ENCODE data around the gene P4HA1. TPM values are rescaled to one million over a fixed set of nuclear protein-coding genes. Genes with fewer than 3 reads are reported as not detected.

The P4HA1 gene
- total and polyA plus RNA-seq, 2 donors (not counting 3 experiments of a cell fraction or from before 2014, with no cell fraction given): 14.3 to 29.1 TPM

DNA sequence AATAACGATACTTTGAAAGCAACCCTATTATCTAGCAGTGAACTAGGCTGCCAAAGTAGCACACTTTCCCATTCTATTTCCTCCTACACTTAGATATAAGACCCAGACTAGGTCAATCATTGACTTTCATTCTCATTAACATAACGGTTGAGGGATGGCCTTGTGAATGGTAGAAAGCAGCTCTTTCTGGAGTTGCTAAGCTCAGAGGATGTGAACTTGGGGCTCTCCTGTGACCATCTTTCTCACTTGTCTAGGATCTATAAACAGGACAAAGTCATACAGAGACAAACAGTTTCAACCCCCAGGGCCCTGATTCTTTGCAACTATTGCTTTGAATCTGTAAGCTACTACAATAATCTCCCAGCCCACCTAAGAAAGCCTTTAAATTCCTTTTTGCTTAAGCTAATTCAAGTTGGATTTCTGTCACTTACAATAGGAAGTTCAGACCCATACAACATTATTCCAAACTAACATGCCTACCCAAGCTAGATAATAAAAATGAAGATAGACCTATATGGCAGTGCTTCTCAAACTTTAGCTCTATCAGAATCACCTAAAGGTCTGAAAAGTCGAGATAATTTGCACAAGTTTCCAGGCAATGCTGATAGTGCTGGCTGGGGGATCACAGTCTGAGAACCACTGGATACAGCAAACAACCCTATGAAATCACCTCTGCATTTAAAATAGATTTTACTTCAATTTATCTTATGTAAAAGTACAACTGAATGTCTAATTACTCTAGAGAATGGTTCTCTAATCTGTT lies 16.7 kb downstream of the P4HA1 start:
- H3K4me1 ChIP-seq (ENCODE audit: control insufficient read depth, extremely low read depth, insufficient read depth, low read length): peaks cover 19% of the 10 kb centered on the region
- dilution Hi-C loops (cut with MboI; ENCODE audit: extremely low pct_ligation_motif_present, low sequenced_read_pairs): no loop called here
- ChIA-PET POLR2A (interaction anchor here (0.6 kb wide), 1 partner anchor 256 kb away, joined by 6 read pairs; no protein-coding TSS in a partner anchor), CTCF (no interaction called here)
- H3K36me3 ChIP-seq (ENCODE audit: control insufficient read depth in 2 of 2, extremely low read depth in 1 of 2, insufficient read depth in 2 of 2, low read length in 2 of 2): no peaks in the 10 kb centered on the region
- H3K27ac ChIP-seq (ENCODE audit: insufficient read depth, low read depth, low read length): no peak overlapping the region
- no peak overlapping the region for H3K9ac ChIP-seq (replicated peaks; ENCODE audit: extremely low read depth, insufficient read depth, low read length)
- H3K27me3 ChIP-seq (ENCODE audit: control insufficient read depth in 2 of 2, insufficient read depth in 2 of 2, low read length in 2 of 2): no peaks in the 10 kb centered on the region
- FAIRE-seq (no peak), DNase-seq (ENCODE audit: low read depth, low spot score) (no peak)
- intact Hi-C loops (cut with micrococcal nuclease): no loop called here
- H4K20me1 ChIP-seq (replicated peaks; ENCODE audit: control insufficient read depth, extremely low read depth, insufficient read depth, low read length): no peaks in the 10 kb centered on the region
- BruUV-seq (replicated peaks): no TSS peak
- no peak overlapping the region for H3K4me3 ChIP-seq (replicated peaks in 1 of 3; ENCODE audit: insufficient read depth in 1 of 3, low read depth in 1 of 3, low read length in 3 of 3)
- no peak overlapping the region for H3K4me2 ChIP-seq (ENCODE audit: insufficient read depth, low read length)
- H3K9me3 ChIP-seq (replicated peaks; ENCODE audit: control insufficient read depth, insufficient read depth, low read length): no peaks in the 10 kb centered on the region
- TF ChIP-seq POLR2AphosphoS5 (IDR thresholded peaks at IDR 0.05; ENCODE audit: insufficient read depth, low read depth, low read length) (no peak), GATA2 (IDR thresholded peaks at IDR 0.05; ENCODE audit: insufficient read depth, insufficient read length, low read depth, low read length) (no peak), EZH2 (IDR thresholded peaks at IDR 0.05; ENCODE audit: borderline replicate concordance, low read depth, low read length, severe bottlenecking) (no peak), JUN (IDR thresholded peaks at IDR 0.05; ENCODE audit: borderline replicate concordance, insufficient read depth, insufficient read length, low read depth) (no peak), FOS (IDR thresholded peaks at IDR 0.05; ENCODE audit: borderline replicate concordance, insufficient read depth, low read length) (no peak), POLR2A (IDR thresholded peaks at IDR 0.05; ENCODE audit: low read depth, low read length) (no peak), MYC (IDR thresholded peaks at IDR 0.05; ENCODE audit: low read depth, low read length) (no peak)
- TF ChIP-seq, protein P1, sequence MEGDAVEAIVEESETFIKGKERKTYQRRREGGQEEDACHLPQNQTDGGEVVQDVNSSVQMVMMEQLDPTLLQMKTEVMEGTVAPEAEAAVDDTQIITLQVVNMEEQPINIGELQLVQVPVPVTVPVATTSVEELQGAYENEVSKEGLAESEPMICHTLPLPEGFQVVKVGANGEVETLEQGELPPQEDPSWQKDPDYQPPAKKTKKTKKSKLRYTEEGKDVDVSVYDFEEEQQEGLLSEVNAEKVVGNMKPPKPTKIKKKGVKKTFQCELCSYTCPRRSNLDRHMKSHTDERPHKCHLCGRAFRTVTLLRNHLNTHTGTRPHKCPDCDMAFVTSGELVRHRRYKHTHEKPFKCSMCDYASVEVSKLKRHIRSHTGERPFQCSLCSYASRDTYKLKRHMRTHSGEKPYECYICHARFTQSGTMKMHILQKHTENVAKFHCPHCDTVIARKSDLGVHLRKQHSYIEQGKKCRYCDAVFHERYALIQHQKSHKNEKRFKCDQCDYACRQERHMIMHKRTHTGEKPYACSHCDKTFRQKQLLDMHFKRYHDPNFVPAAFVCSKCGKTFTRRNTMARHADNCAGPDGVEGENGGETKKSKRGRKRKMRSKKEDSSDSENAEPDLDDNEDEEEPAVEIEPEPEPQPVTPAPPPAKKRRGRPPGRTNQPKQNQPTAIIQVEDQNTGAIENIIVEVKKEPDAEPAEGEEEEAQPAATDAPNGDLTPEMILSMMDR (IDR thresholded peaks at IDR 0.05; ENCODE audit: extremely low read depth in 1 of 2, insufficient read depth in 1 of 2, low read depth in 1 of 2, low read length in 2 of 2): no peak
- TF ChIP-seq, protein P2, sequence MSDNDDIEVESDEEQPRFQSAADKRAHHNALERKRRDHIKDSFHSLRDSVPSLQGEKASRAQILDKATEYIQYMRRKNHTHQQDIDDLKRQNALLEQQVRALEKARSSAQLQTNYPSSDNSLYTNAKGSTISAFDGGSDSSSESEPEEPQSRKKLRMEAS (IDR thresholded peaks at IDR 0.05; ENCODE audit: insufficient read depth, insufficient read length): no peak
- peaks cover 36% of the 10 kb centered on the region for H3K79me2 ChIP-seq (ENCODE audit: control insufficient read depth, insufficient read depth, low read length)
- no peak overlapping the region for H2AFZ ChIP-seq (ENCODE audit: low read depth, low read length)
- H3K9me1 ChIP-seq (replicated peaks; ENCODE audit: control insufficient read depth, extremely low read depth, insufficient read depth, low read length): no peaks in the 10 kb centered on the region

Data from endothelial cell of umbilical vein (primary cell).